Endothelial cell of umbilical vein (primary cell): ENCODE measurements around the gene SLC8A1. TPM values are rescaled to one million over a fixed set of nuclear protein-coding genes. Genes with fewer than 3 reads are reported as not detected.

ENCODE experiments used
- BruUV-seq: library from RNA; stranded (reverse); fragments of 400-500 nt; replicated peaks from 2 replicates; lab custom pipeline; 2021; lab: Mats Ljungman, UMichigan
- CTCF ChIA-PET: fragments of 300-600, 350-600 bp; sonication (Branson Sonifier 250); formaldehyde crosslinking; loops from one replicate; lab custom pipeline; 2021; ENCODE audit warnings: antibody characterized with exemption, inconsistent platforms; lab: Charles Lee
- POLR2A ChIA-PET: fragments of 300-600, 350-600 bp; sonication (Branson Sonifier 250); formaldehyde crosslinking; loops from one replicate; lab custom pipeline; 2021; ENCODE audit warnings: antibody characterized with exemption, inconsistent platforms; lab: Charles Lee
- DNase-seq: peaks from one replicate; pipeline ENCODE4 v3.0.0-alpha.2; 2011; ENCODE audit warnings: low read depth, low spot score
- FAIRE-seq: peaks from 2 replicates; lab custom pipeline; 2011; peaks lifted over from hg19 to GRCh38; lab: Jason Lieb, UNC
- H2AFZ ChIP-seq: 2 replicates; pipeline ENCODE4 v1.6.0; 2012; ENCODE audit warnings: low read depth, low read length, control low read depth, inconsistent platforms
- H3K27ac ChIP-seq: 2 replicates; pipeline ENCODE4 v1.5.1; 2011; ENCODE audit warnings: low read depth, mild to moderate bottlenecking, control low read depth, low read length, moderate library complexity; ENCODE audit not compliant: insufficient read depth
- H3K27me3 ChIP-seq, 2 experiments: 2 replicates each; pipeline versions ENCODE4 v1.6.0 to v1.6.1; 2011; ENCODE audit warnings: low read length in 2 of 2, mixed read lengths in 1 of 2; ENCODE audit not compliant: control insufficient read depth in 2 of 2, insufficient read depth in 2 of 2
- H3K36me3 ChIP-seq, 2 experiments: 2 replicates in 1 of 2; 3 replicates in 1 of 2; pipeline ENCODE4 v1.5.1; 2011; ENCODE audit warnings: low read length in 2 of 2, mild to moderate bottlenecking in 1 of 2, moderate library complexity in 1 of 2; ENCODE audit not compliant: control insufficient read depth in 2 of 2, insufficient read depth in 2 of 2; ENCODE audit errors: extremely low read depth in 1 of 2
- H3K4me1 ChIP-seq: 3 replicates; pipeline ENCODE4 v1.5.1; 2011; ENCODE audit warnings: mild to moderate bottlenecking, low read length; ENCODE audit not compliant: control insufficient read depth, insufficient read depth; ENCODE audit errors: extremely low read depth
- H3K4me2 ChIP-seq: 2 replicates; pipeline ENCODE4 v1.6.1; 2011; ENCODE audit warnings: low read length, control low read depth, mixed read lengths; ENCODE audit not compliant: insufficient read depth
- H3K4me3 ChIP-seq, 3 experiments: fragments of 200-600 bp in 1 of 3; sonication (generic), shearing (Covaris generic) in 1 of 3; replicated peaks in 1 of 3; 2 replicates each; pipeline ENCODE4 v1.5.1; 2011 to 2016; ENCODE audit warnings: control low read depth in 3 of 3, low read length in 3 of 3, mild to moderate bottlenecking in 2 of 3, inconsistent platforms in 1 of 3, low read depth in 1 of 3, moderate library complexity in 1 of 3; ENCODE audit not compliant: insufficient read depth in 1 of 3
- H3K79me2 ChIP-seq: 2 replicates; pipeline ENCODE4 v1.6.0; 2012; ENCODE audit warnings: low read length, inconsistent platforms; ENCODE audit not compliant: control insufficient read depth, insufficient read depth
- H3K9ac ChIP-seq: replicated peaks from 2 replicates; pipeline ENCODE3; 2011; ENCODE audit warnings: low read length, control low read depth; ENCODE audit not compliant: insufficient read depth; ENCODE audit errors: extremely low read depth
- H3K9me1 ChIP-seq: replicated peaks from 3 replicates; pipeline ENCODE4 v1.6.0; 2011; ENCODE audit warnings: mild to moderate bottlenecking, low read length; ENCODE audit not compliant: control insufficient read depth, insufficient read depth; ENCODE audit errors: extremely low read depth
- H3K9me3 ChIP-seq: replicated peaks from 2 replicates; pipeline ENCODE4 v1.5.1; 2012; ENCODE audit warnings: low read length, inconsistent platforms; ENCODE audit not compliant: control insufficient read depth, insufficient read depth
- H4K20me1 ChIP-seq: replicated peaks from 2 replicates; pipeline ENCODE3; 2011; ENCODE audit warnings: mild to moderate bottlenecking, low read length; ENCODE audit not compliant: control insufficient read depth, insufficient read depth; ENCODE audit errors: extremely low read depth
- CTCF ChIP-seq, 2 donors: IDR thresholded peaks; 1 replicate in 1 of 2; 2 replicates in 1 of 2; pipeline ENCODE4 v1.5.1; 2011; ENCODE audit warnings: low read length in 2 of 2, mild to moderate bottlenecking in 2 of 2, moderate library complexity in 2 of 2, control low read depth in 1 of 2, inconsistent platforms in 1 of 2, low read depth in 1 of 2; ENCODE audit not compliant: insufficient read depth in 1 of 2; ENCODE audit errors: extremely low read depth in 1 of 2
- EZH2 ChIP-seq: IDR thresholded peaks from 2 replicates; pipeline ENCODE4 v1.6.1; 2012; ENCODE audit warnings: borderline replicate concordance, low read depth, mild to moderate bottlenecking, moderate library complexity, low read length, inconsistent platforms; ENCODE audit not compliant: severe bottlenecking
- FOS ChIP-seq: IDR thresholded peaks from 2 replicates; pipeline ENCODE4 v1.6.1; 2011; ENCODE audit warnings: mild to moderate bottlenecking, low read length, moderate library complexity, borderline replicate concordance; ENCODE audit not compliant: insufficient read depth
- GATA2 ChIP-seq: IDR thresholded peaks from 2 replicates; pipeline ENCODE4 v1.7.0; 2011; ENCODE audit warnings: low read depth, mild to moderate bottlenecking, moderate library complexity, mixed read lengths, low read length; ENCODE audit not compliant: insufficient read length, insufficient read depth
- JUN ChIP-seq: IDR thresholded peaks from 2 replicates; pipeline ENCODE4 v1.6.1; 2011; ENCODE audit warnings: borderline replicate concordance, low read depth; ENCODE audit not compliant: insufficient read length, insufficient read depth
- MAX ChIP-seq: IDR thresholded peaks from 2 replicates; pipeline ENCODE4 v1.6.1; 2011; ENCODE audit not compliant: insufficient read depth, insufficient read length
- MYC ChIP-seq: IDR thresholded peaks from one replicate; pipeline ENCODE4 v1.6.1; 2011; ENCODE audit warnings: mild to moderate bottlenecking, low read depth, low read length
- POLR2A ChIP-seq: IDR thresholded peaks from 2 replicates; pipeline ENCODE4 v1.6.1; 2012; ENCODE audit warnings: low read depth, mild to moderate bottlenecking, control low read depth, low read length
- POLR2AphosphoS5 ChIP-seq: IDR thresholded peaks from 2 replicates; pipeline ENCODE4 v1.6.1; 2012; ENCODE audit warnings: low read depth, mild to moderate bottlenecking, control low read depth, low read length, moderate library complexity; ENCODE audit not compliant: insufficient read depth
- dilution Hi-C: fragments of 300-500 bp; cut with MboI; formaldehyde crosslinking; loops from one replicate; pipeline ENCODE4 v1.15.0; 2019; ENCODE audit warnings: low sequenced_read_pairs; ENCODE audit not compliant: extremely low pct_ligation_motif_present
- intact Hi-C: fragments of 100-400 bp; cut with micrococcal nuclease; formaldehyde crosslinking; loops from one replicate; pipeline ENCODE4 v1.10.0; 2022
- polyA plus RNA-seq, 4 experiments: library from polyadenylated mRNA; depleted of rRNA in 3 of 4; stranded (reverse) in 3 of 4; unstranded in 1 of 4; fragments of >200 nt; gene quantifications; 2 replicates each; pipeline versions ENCODE4 v1.2.1 to v1.2.3, GENCODE V29; 2011 to 2012; ENCODE audit warnings: missing spikeins in 1 of 4
- total RNA-seq: library from RNA; stranded (reverse); gene quantifications from 2 replicates; pipeline ENCODE4 v1.2.3, GENCODE V29; 2021

SLC8A1 gene
- total and polyA plus RNA-seq, 2 donors (not counting 3 experiments of a cell fraction or from before 2014, with no cell fraction given): 0.19 to 1.8 TPM

- Histone ChIP-seq H3K9me1 (no peaks in the 10 kb centered on the region), H3K9ac (no peak overlapping the region), H3K4me1 (no peaks in the 10 kb centered on the region), H3K27me3 (no peaks in the 10 kb centered on the region), H2AFZ (no peak overlapping the region), H3K4me2 (no peak overlapping the region), H3K27ac (no peak overlapping the region), H3K36me3 (no peaks in the 10 kb centered on the region), H3K79me2 (no peaks in the 10 kb centered on the region), H4K20me1 (no peaks in the 10 kb centered on the region), H3K4me3 (no peak overlapping the region), H3K9me3 (no peaks in the 10 kb centered on the region)
- no TSS peak for BruUV-seq
- DNase-seq: no peak
- FAIRE-seq: no peak
- ChIA-PET CTCF (interaction anchor here (0.6 kb wide), 1 partner anchor 12 kb away, joined by 3 read pairs; no protein-coding TSS in a partner anchor), POLR2A (no interaction called here)
- intact Hi-C loops (no loop called here), dilution Hi-C loops (no loop called here)
- no peak for TF ChIP-seq EZH2
- no peak for TF ChIP-seq POLR2AphosphoS5
- TF ChIP-seq MYC: no peak
- no peak for TF ChIP-seq FOS
- TF ChIP-seq MAX: no peak
- TF ChIP-seq JUN: no peak
- no peak for TF ChIP-seq POLR2A
- no peak for TF ChIP-seq CTCF (IDR thresholded peaks at IDR 0.05; ENCODE audit: extremely low read depth in 1 of 2, insufficient read depth in 1 of 2, low read depth in 1 of 2, low read length in 2 of 2)
- no peak for TF ChIP-seq GATA2
Observed at GRCh38 chr2:40109381-40109780, 342.5 kb downstream of the SLC8A1 start.
